GM21825 (cell line): ENCODE data around the gene AGRN.
"Not testable (repeated sequence)": the region's sequence is repeated elsewhere in the genome, so short reads cannot be mapped to it uniquely, and the experiment has no call there.

Source experiments
- ATAC-seq: cut with Tn5 transposase; IDR thresholded peaks from one replicate; pipeline ENCODE4 v1.9.1; 2021; ENCODE audit warnings: mild to moderate bottlenecking, moderate library complexity; ENCODE audit not compliant: unreplicated experiment

AGRN gene

DNA sequence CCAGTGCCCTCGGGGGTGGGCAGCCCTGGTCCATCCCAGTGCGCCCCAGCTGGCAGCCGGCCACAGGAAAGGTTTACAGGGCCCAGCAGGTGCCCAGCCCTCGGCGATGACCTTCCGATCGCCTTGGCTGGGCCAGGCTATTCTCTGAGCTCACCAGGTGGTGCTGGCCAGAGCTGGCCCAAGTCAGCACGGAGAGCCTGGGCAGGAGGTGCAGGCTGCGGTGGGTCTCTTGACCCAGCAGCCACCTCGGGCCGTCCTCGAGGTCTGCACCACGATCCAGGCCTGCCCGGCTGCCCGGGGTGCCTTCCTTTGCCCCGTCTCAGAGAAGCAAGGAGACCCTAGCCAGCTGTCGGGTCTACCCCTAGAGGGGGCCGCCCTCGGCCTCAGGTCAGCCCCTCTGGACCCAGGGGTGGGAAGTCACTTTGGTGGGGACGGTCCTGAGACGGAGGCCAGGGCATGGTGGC lies 38.4 kb upstream of the AGRN start:
- no peak for ATAC-seq

GRCh38 chr1:981955-982558 lies 37.9 kb upstream of the AGRN start, which contains the start of gene PERM1:
Gene PERM1 (minus strand): TSS chr1:982093. CDS start chr1:981029, 1,064 bp downstream.
- no peak for ATAC-seq

DNA sequence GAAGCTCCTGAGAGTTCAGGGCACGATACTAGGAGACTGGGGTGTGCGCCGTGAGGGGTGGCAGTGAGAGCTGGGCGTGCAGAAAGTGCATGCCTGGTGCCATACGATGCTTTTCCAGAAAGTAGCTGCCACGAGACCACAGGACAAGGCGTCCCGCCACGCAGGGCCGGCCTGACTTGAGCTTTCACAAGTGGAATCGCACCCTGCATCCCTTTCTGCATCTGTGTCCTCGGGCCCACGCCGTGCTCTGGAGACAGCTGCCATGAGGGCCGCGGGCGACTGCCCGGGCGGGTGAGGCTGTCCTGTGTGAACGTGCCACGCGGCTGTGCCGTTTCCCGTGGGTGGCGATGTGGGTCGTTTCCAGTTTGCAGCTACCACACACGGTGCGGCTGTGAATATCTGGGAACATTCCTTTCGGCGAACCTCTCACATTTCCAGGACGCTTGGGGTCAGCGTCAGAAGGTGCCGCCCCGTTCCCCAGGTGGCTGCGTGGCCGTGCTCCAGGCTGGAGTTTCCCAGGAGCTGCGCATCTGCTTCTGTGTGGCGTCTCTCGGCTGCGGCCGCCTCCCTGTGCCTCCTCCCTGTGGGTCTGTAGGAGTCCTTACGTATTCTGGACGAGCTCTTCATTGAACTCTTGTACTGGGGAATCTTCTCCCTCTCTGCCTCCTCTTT lies 37.0 kb upstream of the AGRN start:
- ATAC-seq, result no peak

GRCh38 chr1:983798-984475 lies 36.0 kb upstream of the AGRN start:
- no peak for ATAC-seq

- no peak for ATAC-seq
Measured at GRCh38 chr1:984476-984814, 35.5 kb upstream of the AGRN start.

DNA sequence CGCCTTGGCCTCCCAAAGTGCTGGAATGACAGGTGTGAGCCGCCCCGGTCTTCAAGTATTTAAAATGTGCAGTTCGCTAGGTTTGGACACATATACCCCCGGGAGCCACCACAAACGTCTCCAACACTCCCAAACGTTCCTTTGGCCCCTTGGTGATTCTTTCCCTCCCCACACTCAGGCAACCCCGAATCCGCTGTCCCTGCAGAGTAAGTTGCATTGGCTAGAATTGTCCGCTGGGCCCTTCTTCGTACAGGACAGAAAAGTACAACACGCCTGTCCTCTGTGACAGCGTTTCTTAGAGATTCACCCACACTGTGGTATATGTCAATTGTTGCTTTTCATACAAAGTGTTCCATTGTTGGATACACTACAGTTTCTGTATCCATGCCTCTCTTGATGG lies 34.8 kb upstream of the AGRN start:
- no peak for ATAC-seq

- not testable (repeated sequence) for ATAC-seq
Measured at GRCh38 chr1:988061-988460, 31.9 kb upstream of the AGRN start.

DNA sequence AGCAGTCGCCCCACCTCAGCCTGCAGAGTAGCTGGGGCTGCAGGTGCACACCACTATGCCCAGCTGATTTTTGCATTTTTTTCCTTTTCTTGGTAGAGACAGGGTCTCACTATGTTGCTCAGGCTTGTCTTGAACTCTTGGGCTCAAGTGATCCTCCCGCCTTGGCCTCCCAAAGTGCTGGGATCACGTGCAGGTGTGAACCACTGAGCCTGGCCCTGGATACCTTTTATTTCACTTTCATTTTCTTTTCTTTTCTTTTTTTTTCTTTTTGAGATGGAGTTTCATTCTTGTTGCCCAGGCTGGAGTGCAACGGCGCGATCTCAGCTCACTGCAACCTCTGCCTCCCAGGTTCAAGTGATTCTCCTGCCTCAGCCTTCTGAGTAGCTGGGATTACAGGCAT lies 28.6 kb upstream of the AGRN start:
- not testable (repeated sequence) for ATAC-seq

- ATAC-seq, result no peak
Measured at GRCh38 chr1:991895-992294, 28.0 kb upstream of the AGRN start.

GRCh38 chr1:992362-992761 lies 27.6 kb upstream of the AGRN start:
- no peak for ATAC-seq

DNA sequence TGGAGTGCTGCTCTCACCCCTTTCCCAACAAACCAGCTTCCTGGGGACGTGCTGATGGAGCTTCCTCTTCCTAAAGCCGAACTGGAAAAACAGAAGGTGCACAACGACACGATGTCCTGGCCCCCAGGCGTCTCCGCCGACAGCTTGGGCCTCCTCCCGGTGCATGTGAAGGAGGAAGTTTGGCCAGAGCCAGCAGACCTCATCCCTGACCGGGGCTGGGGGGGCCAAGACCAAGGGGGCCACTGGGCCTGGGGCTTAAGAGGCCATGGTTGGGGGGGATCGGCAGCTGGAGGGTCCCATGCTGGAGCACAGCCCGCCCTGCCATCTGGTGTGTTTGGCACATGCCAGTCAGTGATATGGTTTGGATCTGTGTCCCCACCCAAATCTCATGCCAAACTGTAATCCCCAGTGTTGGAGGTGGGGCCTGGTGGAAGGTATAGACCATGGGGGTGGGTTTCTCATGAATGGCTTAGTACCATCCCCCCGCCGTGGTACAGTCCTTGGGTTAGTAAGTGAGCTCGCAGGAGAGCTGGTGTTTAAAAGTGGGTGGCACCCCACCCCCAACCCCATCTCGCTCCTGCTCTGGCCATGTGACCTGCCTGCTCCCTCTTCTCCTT lies 26.4 kb upstream of the AGRN start:
- ATAC-seq, result no peak

- not testable (repeated sequence) for ATAC-seq
Measured at GRCh38 chr1:994546-994945, 25.4 kb upstream of the AGRN start.

GRCh38 chr1:995665-996633 lies 24.0 kb upstream of the AGRN start:
- no peak for ATAC-seq

- ATAC-seq, result no peak
Measured at GRCh38 chr1:996851-997712, 22.8 kb upstream of the AGRN start.

DNA sequence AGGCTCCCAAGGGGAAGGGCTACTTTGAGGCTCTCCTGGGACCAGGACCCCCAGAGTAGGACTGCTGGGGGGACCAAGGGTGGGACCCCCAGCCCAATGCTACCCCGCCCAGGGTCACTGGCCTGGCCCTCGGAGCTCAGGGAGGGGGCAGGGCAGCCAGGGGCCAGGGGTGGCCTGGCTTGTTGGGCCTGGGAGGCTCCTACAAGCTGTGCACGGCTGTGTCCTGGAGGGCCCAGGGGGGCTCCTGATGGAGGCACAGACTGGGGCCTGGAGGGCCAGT lies 22.3 kb upstream of the AGRN start:
- no peak for ATAC-seq

DNA sequence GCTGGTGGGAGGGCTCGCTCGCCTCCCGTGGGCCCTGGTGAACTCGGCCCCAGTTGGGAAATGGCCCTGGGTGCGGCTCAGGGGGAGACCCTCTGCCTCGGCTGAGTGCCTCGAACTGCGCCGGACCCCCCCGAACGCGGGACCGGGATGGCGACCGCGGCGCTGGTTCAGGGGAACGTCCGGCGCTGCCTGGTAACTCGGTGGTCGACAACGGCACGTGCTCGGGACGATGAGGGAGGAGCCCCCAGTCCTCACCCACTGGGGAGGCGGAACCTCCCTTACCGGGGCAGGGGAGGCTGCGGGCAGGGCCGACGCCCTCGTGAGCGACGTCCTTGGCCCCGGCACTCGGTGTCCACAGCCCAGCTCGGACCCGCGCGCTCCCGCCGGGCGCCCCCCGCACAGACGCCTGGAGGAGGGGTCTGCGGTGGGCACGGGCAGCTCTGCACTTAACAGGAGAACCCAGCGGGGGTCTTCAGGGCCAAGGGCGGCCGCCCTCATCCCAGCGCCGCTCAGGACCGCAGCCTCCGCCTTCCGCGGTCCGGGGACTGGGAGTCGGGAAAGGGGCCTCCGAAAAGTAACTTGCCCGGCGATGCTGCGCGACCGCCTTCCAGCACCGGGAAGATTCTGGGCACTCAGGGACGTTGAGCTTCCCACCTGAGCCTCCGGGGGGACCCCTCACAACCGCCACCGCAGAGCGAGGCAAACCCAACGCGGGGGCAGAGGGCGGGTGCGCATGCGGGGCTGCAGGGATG lies 21.8 kb upstream of the AGRN start:
- ATAC-seq, result no peak

- ATAC-seq, result no peak
Measured at GRCh38 chr1:998745-998994, 21.2 kb upstream of the AGRN start.

GRCh38 chr1:998995-999724 lies 20.8 kb upstream of the AGRN start:
- ATAC-seq, result no peak
